ENCODE measurements around the gene RHOB.

GRCh38 chr2:20481798-20482405 lies 35.0 kb downstream of the RHOB start:
- TF ChIP-seq, protein P1, sequence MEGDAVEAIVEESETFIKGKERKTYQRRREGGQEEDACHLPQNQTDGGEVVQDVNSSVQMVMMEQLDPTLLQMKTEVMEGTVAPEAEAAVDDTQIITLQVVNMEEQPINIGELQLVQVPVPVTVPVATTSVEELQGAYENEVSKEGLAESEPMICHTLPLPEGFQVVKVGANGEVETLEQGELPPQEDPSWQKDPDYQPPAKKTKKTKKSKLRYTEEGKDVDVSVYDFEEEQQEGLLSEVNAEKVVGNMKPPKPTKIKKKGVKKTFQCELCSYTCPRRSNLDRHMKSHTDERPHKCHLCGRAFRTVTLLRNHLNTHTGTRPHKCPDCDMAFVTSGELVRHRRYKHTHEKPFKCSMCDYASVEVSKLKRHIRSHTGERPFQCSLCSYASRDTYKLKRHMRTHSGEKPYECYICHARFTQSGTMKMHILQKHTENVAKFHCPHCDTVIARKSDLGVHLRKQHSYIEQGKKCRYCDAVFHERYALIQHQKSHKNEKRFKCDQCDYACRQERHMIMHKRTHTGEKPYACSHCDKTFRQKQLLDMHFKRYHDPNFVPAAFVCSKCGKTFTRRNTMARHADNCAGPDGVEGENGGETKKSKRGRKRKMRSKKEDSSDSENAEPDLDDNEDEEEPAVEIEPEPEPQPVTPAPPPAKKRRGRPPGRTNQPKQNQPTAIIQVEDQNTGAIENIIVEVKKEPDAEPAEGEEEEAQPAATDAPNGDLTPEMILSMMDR (conservative IDR thresholded peaks at IDR 0.05), result no peak
- TF ChIP-seq ZFX (IDR thresholded peaks at IDR 0.05), result no peak

Measured in C4-2B (cell line).